HG03520 (cell line): Measurements from ENCODE around the gene C1orf146.
"Not testable (repeated sequence)": the region's sequence is repeated elsewhere in the genome, so short reads cannot be mapped to it uniquely, and the experiment has no call there.

Experiments
- ATAC-seq: cut with Tn5 transposase; IDR thresholded peaks from one replicate; pipeline ENCODE4 v1.9.1; 2021; ENCODE audit warnings: mild to moderate bottlenecking, moderate library complexity; ENCODE audit not compliant: unreplicated experiment

The C1orf146 gene, protein sequence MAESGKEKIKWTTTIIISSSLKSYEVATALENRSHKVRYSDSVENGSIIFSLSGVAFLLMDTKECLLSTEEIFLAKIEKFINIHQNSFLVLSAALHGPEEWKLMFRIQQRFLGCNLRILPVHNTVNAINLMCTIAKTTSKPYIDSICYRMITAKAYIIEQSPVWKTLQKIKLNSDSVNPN

GRCh38 chr1:92217721-92218120 lies at the start of gene C1orf146:
TSS of gene C1orf146 (plus strand) at chr1:92217915. CDS start at chr1:92231421, 13,506 bp downstream.
- ATAC-seq = no peak

DNA sequence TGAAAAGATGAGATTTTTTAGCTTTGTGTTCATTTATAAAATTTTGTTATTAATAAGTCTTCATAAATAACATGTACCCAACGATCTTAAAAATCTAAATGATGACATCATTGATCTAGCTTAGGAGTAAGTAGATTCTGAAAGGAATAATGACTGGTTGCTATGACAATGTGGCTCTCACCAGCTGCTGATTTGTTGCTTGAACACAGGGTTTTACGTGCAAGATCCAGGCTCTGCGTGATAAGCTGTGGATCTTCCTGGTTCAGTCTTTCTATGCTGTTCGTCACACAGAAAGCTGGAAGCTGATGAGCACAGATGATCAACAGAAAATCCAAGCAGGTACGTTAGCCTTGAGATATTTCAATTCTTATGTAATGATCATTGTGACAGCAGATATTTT lies 49.1 kb upstream of the C1orf146 start:
- no peak for ATAC-seq

DNA sequence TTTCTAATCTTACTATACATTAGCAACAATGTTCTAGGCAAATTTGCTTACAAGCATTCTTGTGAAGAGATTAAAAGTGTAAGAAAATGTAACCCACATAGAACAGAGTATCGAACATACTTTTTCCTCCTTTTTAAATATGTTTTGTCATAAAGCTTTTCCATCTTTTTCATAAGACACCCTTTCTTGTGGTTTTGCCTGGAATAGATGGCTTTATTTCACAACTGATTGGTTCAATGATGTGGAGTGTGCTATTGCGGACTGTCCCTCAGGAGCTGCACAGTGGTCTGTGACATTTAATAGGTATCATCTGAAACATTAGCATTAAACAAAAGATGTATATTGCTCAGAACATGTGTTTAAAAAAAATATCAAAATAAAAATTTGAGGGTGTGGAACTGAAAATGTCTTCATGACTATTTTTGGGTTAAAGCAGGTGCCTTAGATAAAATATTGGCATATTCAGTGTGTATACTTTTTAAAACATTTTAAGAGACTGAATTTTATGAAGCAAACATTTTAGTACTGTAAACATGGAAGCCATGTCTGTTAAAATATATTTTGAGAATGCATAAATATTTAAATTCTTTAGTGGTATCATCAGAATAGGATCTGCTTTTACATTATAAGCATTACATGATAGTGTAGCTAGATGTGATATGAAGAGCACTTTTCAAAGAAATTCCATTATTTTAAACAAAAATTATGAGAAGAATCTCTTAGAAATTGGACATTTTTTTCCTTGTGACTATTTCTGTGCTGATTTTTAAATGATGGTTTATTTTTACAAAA lies 48.3 kb upstream of the C1orf146 start:
- ATAC-seq = no peak

- ATAC-seq = no peak
These were observed 33.1 kb upstream of the C1orf146 start for GRCh38 chr1:92184632-92185031.

GRCh38 chr1:92186081-92186480 lies 31.6 kb upstream of the C1orf146 start:
- no peak for ATAC-seq

DNA sequence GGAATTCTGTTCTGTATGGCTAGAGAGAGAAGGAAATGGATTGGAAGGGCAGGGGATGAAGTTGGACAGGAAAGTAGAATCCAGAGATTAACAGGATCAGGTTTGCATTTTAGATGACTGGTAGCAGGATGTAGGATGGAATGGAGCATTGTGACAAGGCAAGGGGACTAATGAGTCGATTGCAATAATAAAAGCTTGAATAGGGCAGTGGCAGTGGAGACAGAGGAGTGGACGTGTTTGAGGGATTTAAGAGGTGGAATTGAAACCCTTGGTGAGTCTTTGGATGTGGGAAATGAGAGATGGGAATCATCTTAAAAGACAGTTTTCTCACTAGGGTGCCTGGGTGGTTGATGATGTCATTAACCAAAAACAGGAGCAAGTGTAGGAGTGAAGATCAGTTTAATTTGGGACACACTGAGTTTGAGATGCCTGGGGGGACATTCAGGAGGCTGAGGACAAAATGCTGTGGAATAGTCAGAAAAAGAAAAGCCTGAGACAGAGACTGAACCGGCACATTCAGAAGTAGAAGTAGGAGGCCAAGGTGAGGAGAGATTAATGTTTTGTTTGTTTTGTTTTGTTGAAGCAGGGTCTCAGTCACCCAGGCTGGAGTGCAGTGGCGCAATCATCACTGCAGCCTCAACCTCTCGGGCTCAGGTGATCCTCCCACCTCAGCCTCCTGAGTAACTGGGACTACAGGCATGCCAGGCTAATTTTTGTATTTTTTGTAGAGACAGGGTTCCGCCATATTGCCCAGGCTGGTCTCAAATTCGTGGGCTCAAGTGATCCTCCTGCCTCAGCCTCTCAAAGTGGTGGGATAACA lies 29.1 kb upstream of the C1orf146 start:
- ATAC-seq = no peak

- ATAC-seq = no peak
These were observed 26.0 kb upstream of the C1orf146 start for GRCh38 chr1:92191726-92192125.

- no peak for ATAC-seq
These were observed 25.5 kb upstream of the C1orf146 start for GRCh38 chr1:92192246-92192645.

- ATAC-seq = no peak
These were observed 23.2 kb upstream of the C1orf146 start for GRCh38 chr1:92194511-92194910.

DNA sequence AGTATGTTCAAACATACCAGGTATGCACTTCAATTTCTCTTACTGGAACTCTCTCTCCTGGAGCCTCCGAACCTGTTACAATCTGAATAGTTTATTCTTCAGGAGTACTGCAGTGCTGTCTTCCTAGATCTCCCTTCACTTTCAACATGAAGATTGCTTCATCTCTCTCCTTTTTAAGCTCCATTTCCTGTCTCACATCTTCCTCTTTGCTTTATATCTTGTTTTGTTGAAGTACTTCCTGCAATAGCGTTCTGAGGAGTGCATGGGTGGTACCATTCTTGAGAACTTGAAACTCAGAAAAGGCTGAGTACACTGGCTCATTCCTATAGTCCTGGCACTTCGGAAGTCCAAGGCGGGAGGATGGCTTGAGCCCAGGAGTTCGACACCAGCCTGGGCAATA lies 15.7 kb upstream of the C1orf146 start:
- ATAC-seq = no peak

DNA sequence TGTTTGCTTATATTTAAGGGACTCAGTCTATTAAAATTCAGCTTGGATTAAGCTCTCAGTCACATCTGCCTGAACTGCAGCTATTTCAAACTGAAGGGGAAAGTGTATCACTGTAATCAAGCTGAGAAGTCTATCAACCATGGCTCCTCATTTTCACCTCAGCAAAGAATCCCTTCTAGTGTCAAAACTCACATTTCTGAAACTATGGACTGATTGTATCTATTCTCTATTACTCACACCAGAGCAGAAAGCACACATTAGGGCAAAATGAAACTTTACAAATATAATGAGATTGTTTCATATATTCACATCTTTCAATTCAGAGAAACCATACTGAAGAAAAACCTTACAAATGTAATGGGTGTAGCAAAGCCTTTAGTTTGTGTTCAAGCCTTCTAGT lies 14.6 kb upstream of the C1orf146 start:
- no peak for ATAC-seq

GRCh38 chr1:92210701-92211100 lies 7.0 kb upstream of the C1orf146 start:
- no peak for ATAC-seq

DNA sequence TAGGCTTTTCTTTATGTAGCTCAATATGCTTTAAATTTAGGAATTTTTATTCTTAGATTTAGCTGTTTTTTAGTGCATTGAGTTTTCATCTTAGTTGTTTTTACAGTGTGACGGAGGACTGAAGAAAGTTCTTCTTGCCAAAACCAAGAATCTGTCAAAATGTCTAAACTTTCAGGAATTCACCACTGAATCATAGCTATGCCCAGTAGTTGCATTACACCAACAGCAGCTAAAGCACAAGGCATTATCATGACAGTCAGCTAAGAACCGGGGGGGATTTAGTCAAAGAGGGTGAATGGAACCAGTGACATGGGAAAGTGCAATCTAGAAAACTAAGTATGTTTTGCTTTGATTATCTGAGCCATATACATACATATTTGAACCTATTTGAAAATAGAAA lies 6.5 kb upstream of the C1orf146 start:
- ATAC-seq = no peak

GRCh38 chr1:92218559-92218958 lies 844 bp downstream of the C1orf146 start:
- no peak for ATAC-seq

DNA sequence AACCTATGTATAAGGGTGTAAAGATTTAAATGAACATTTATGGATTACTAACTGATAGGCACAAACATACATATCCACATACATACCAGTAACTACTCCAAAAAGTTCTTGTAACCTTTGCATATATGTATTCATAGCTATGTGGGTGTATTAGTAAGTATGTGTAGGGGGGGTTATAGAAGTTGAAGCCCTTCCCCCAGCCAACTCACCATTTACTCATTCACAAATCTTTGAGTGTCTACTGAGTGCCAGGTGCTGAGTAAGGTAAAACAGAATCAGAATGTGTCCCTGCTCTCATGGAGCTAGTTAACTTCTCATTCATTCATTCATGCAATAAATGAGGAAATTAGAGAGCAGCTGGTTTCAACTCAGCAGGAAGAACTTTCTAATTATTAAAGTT lies 1.3 kb downstream of the C1orf146 start:
- ATAC-seq = no peak

GRCh38 chr1:92228401-92228800 lies 10.7 kb downstream of the C1orf146 start:
- no peak for ATAC-seq

DNA sequence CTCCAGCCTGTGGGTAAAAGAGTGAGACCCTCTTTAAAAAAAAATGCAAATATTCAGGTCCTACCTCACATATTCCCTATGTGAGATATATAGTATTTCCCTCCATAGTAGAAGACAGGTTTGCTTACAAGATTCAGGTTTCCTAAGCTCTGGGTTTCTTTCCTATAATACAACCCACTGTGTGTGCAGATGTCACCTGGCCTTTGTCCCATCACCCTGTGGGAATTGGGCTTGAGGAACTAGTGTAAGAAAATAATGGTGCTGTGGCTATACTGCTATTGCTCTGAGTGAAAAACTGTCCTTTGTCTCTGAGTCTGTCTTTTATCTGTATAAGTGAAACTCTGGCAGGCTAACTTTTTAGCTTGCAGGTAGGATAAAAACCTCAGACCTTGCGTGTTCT lies 13.0 kb downstream of the C1orf146 start:
- no peak for ATAC-seq

GRCh38 chr1:92240034-92240433 lies 22.3 kb downstream of the C1orf146 start:
- ATAC-seq = no peak

- no peak for ATAC-seq
These were observed 26.7 kb downstream of the C1orf146 start for GRCh38 chr1:92244376-92244775.

- ATAC-seq = not testable (repeated sequence)
These were observed 37.0 kb downstream of the C1orf146 start for GRCh38 chr1:92254714-92255113.

- ATAC-seq = no peak
These were observed 41.6 kb downstream of the C1orf146 start for GRCh38 chr1:92259350-92259749.

GRCh38 chr1:92262516-92262915 lies 44.8 kb downstream of the C1orf146 start:
- ATAC-seq = no peak
